ENCODE measurements around the gene CFAP119. TPM values are rescaled to one million over a fixed set of nuclear protein-coding genes. Genes with fewer than 3 reads are reported as not detected.

CFAP119 gene
- total and polyA plus RNA-seq, 9 of the 15 experiments (the other 6 are each of a cell fraction or from before 2014, with no cell fraction given), result 5.5 to 33.7 (median 9.6) TPM

DNA sequence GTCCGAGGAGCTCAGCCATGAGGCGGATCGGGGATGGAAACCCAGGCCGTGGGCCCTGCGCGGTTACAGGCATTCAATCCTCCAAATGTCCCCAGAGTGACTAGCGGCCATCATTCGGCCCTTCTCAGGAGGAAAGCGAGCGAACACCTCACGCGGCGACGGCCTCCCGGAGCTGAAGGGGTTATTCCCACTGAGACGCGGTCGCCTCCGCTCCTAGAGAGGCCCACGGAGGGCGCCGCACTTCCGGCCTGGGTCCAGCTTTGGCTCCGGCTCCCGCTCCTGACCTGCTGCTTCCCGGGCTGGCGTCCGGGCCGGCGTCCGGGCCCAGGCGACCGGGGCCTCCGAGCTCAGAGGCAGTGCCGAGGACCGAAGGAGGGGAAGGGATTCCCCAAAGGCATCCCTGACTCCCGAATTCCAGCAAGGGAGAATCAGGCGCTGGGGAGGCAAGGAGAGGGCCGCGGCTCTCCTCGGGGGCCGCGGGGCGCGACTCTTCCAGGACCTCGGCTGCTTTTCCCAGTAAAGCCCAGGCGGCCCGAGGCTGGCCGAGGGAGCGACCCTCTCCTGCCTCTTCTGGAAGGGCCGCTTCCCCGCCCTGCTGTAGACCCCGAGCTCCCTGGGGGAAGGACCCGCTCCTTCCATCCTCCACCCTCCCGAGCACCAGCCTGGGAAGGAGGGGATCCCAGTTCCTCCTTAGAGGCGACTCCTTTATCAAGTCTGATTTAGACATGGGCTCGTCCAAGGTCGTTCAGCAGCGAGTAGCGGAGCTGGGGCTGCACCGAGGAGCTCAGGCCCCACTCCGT is 43.7 kb upstream of the CFAP119 start (continued):
- TF ChIP-seq, protein P1, sequence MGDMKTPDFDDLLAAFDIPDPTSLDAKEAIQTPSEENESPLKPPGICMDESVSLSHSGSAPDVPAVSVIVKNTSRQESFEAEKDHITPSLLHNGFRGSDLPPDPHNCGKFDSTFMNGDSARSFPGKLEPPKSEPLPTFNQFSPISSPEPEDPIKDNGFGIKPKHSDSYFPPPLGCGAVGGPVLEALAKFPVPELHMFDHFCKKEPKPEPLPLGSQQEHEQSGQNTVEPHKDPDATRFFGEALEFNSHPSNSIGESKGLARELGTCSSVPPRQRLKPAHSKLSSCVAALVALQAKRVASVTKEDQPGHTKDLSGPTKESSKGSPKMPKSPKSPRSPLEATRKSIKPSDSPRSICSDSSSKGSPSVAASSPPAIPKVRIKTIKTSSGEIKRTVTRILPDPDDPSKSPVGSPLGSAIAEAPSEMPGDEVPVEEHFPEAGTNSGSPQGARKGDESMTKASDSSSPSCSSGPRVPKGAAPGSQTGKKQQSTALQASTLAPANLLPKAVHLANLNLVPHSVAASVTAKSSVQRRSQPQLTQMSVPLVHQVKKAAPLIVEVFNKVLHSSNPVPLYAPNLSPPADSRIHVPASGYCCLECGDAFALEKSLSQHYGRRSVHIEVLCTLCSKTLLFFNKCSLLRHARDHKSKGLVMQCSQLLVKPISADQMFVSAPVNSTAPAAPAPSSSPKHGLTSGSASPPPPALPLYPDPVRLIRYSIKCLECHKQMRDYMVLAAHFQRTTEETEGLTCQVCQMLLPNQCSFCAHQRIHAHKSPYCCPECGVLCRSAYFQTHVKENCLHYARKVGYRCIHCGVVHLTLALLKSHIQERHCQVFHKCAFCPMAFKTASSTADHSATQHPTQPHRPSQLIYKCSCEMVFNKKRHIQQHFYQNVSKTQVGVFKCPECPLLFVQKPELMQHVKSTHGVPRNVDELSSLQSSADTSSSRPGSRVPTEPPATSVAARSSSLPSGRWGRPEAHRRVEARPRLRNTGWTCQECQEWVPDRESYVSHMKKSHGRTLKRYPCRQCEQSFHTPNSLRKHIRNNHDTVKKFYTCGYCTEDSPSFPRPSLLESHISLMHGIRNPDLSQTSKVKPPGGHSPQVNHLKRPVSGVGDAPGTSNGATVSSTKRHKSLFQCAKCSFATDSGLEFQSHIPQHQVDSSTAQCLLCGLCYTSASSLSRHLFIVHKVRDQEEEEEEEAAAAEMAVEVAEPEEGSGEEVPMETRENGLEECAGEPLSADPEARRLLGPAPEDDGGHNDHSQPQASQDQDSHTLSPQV (IDR thresholded peaks at IDR 0.05), result peak; percentile 50
- TF ChIP-seq NR2C2 (CRISPR knock-in tag; IDR thresholded peaks at IDR 0.05) (peak; percentile 70; the same call in 1 of the 2 replicates), NR2C2 (tag; IDR thresholded peaks at IDR 0.05) (peak; percentile 92), ZNF764 (CRISPR knock-in tag; IDR thresholded peaks at IDR 0.05; ENCODE audit: low read depth) (no peak), L3MBTL2 (IDR thresholded peaks at IDR 0.05) (peak; percentile 73), POLR2A (conservative IDR thresholded peaks at IDR 0.05) (peak; percentile 88), STAT5A (IDR thresholded peaks at IDR 0.05; ENCODE audit: borderline replicate concordance, low read length) (0 out of 2 replicates have a peak, but pooled peaks have one; percentile 13), TEAD1 (CRISPR knock-in tag; IDR thresholded peaks at IDR 0.05) (peak in 1 of 2 experiments; percentile 79; a peak in 1 of 4 replicates), GATAD2B (IDR thresholded peaks at IDR 0.05; ENCODE audit: borderline replicate concordance) (peak; percentile 89; the same call in 1 of the 2 replicates)
- TF ChIP-seq, protein P2, sequence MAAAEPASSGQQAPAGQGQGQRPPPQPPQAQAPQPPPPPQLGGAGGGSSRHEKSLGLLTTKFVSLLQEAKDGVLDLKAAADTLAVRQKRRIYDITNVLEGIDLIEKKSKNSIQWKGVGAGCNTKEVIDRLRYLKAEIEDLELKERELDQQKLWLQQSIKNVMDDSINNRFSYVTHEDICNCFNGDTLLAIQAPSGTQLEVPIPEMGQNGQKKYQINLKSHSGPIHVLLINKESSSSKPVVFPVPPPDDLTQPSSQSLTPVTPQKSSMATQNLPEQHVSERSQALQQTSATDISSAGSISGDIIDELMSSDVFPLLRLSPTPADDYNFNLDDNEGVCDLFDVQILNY (CRISPR knock-in tag; IDR thresholded peaks at IDR 0.05), result 0 out of 2 replicates have a peak, but pooled peaks have one; percentile 53
- TF ChIP-seq, protein P3, sequence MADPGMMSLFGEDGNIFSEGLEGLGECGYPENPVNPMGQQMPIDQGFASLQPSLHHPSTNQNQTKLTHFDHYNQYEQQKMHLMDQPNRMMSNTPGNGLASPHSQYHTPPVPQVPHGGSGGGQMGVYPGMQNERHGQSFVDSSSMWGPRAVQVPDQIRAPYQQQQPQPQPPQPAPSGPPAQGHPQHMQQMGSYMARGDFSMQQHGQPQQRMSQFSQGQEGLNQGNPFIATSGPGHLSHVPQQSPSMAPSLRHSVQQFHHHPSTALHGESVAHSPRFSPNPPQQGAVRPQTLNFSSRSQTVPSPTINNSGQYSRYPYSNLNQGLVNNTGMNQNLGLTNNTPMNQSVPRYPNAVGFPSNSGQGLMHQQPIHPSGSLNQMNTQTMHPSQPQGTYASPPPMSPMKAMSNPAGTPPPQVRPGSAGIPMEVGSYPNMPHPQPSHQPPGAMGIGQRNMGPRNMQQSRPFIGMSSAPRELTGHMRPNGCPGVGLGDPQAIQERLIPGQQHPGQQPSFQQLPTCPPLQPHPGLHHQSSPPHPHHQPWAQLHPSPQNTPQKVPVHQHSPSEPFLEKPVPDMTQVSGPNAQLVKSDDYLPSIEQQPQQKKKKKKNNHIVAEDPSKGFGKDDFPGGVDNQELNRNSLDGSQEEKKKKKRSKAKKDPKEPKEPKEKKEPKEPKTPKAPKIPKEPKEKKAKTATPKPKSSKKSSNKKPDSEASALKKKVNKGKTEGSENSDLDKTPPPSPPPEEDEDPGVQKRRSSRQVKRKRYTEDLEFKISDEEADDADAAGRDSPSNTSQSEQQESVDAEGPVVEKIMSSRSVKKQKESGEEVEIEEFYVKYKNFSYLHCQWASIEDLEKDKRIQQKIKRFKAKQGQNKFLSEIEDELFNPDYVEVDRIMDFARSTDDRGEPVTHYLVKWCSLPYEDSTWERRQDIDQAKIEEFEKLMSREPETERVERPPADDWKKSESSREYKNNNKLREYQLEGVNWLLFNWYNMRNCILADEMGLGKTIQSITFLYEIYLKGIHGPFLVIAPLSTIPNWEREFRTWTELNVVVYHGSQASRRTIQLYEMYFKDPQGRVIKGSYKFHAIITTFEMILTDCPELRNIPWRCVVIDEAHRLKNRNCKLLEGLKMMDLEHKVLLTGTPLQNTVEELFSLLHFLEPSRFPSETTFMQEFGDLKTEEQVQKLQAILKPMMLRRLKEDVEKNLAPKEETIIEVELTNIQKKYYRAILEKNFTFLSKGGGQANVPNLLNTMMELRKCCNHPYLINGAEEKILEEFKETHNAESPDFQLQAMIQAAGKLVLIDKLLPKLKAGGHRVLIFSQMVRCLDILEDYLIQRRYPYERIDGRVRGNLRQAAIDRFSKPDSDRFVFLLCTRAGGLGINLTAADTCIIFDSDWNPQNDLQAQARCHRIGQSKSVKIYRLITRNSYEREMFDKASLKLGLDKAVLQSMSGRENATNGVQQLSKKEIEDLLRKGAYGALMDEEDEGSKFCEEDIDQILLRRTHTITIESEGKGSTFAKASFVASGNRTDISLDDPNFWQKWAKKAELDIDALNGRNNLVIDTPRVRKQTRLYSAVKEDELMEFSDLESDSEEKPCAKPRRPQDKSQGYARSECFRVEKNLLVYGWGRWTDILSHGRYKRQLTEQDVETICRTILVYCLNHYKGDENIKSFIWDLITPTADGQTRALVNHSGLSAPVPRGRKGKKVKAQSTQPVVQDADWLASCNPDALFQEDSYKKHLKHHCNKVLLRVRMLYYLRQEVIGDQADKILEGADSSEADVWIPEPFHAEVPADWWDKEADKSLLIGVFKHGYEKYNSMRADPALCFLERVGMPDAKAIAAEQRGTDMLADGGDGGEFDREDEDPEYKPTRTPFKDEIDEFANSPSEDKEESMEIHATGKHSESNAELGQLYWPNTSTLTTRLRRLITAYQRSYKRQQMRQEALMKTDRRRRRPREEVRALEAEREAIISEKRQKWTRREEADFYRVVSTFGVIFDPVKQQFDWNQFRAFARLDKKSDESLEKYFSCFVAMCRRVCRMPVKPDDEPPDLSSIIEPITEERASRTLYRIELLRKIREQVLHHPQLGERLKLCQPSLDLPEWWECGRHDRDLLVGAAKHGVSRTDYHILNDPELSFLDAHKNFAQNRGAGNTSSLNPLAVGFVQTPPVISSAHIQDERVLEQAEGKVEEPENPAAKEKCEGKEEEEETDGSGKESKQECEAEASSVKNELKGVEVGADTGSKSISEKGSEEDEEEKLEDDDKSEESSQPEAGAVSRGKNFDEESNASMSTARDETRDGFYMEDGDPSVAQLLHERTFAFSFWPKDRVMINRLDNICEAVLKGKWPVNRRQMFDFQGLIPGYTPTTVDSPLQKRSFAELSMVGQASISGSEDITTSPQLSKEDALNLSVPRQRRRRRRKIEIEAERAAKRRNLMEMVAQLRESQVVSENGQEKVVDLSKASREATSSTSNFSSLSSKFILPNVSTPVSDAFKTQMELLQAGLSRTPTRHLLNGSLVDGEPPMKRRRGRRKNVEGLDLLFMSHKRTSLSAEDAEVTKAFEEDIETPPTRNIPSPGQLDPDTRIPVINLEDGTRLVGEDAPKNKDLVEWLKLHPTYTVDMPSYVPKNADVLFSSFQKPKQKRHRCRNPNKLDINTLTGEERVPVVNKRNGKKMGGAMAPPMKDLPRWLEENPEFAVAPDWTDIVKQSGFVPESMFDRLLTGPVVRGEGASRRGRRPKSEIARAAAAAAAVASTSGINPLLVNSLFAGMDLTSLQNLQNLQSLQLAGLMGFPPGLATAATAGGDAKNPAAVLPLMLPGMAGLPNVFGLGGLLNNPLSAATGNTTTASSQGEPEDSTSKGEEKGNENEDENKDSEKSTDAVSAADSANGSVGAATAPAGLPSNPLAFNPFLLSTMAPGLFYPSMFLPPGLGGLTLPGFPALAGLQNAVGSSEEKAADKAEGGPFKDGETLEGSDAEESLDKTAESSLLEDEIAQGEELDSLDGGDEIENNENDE (IDR thresholded peaks at IDR 0.05; ENCODE audit: low read depth, low read length), result no peak

Measured in K562 (cell line).